ENCODE results near the gene TAAR6. TPM values are rescaled to one million over a fixed set of nuclear protein-coding genes. Genes with fewer than 3 reads are reported as not detected.

The TAAR6 gene
- polyA plus RNA-seq, 1 donor (not counting 4 experiments of a cell fraction or from before 2014, with no cell fraction given) = not detected

GRCh38 chr6:132584698-132585097, 14.6 kb downstream of the TAAR6 start:
- H3K9ac ChIP-seq (ENCODE audit: control insufficient read depth, extremely low read depth, insufficient read depth, low read length) = no peak overlapping the region
- FAIRE-seq = no peak
- H3K9me1 ChIP-seq (ENCODE audit: control insufficient read depth, extremely low read depth, insufficient read depth, low read length) = no peaks in the 10 kb centered on the region
- H3K4me1 ChIP-seq (ENCODE audit: control insufficient read depth, extremely low read depth, insufficient read depth, low read length) = no peaks in the 10 kb centered on the region
- H3K27ac ChIP-seq (ENCODE audit: control insufficient read depth, insufficient read depth, low read length) = no peak overlapping the region
- DNase-seq (ENCODE audit: low read depth, low spot score) = no peak
- no peaks in the 10 kb centered on the region for H4K20me1 ChIP-seq (ENCODE audit: control insufficient read depth, extremely low read depth, insufficient read depth, low read length)
- H3K36me3 ChIP-seq (ENCODE audit: control insufficient read depth in 2 of 2, extremely low read depth in 1 of 2, insufficient read depth in 2 of 2, low read length in 2 of 2) = no peaks in the 10 kb centered on the region
- H3K27me3 ChIP-seq (ENCODE audit: control insufficient read depth, extremely low read depth, insufficient read depth, low read length) = peaks cover 2% of the 10 kb centered on the region
- no peaks in the 10 kb centered on the region for H3K9me3 ChIP-seq (ENCODE audit: control insufficient read depth, low read depth, low read length)
- TF ChIP-seq CTCF (optimal IDR thresholded peaks at IDR 0.05 in 1 of 3, IDR thresholded peaks at IDR 0.05 in 1 of 3, conservative IDR thresholded peaks at IDR 0.05 in 1 of 3; ENCODE audit: extremely low read depth in 1 of 3, insufficient read depth in 2 of 3, low read length in 3 of 3) = no peak
- TF ChIP-seq EZH2 (IDR thresholded peaks at IDR 0.05; ENCODE audit: low read length) = no peak
- no peaks in the 10 kb centered on the region for H3K79me2 ChIP-seq (ENCODE audit: control insufficient read depth, insufficient read depth, low read length)
- no peak overlapping the region for H2AFZ ChIP-seq (ENCODE audit: control insufficient read depth, low read length)
- dilution Hi-C loops (cut with MboI; ENCODE audit: extremely low pct_ligation_motif_present, low sequenced_read_pairs) = no loop called here
- H3K4me2 ChIP-seq (ENCODE audit: control insufficient read depth, extremely low read depth, insufficient read depth, low read depth, low read length) = no peak overlapping the region
- H3K4me3 ChIP-seq (ENCODE audit: control insufficient read depth in 2 of 3, extremely low read depth in 1 of 3, insufficient read depth in 2 of 3, low read depth in 1 of 3, low read length in 3 of 3) = no peak overlapping the region

- TF ChIP-seq EZH2 (IDR thresholded peaks at IDR 0.05; ENCODE audit: low read length) = no peak
- TF ChIP-seq CTCF (optimal IDR thresholded peaks at IDR 0.05 in 1 of 3, IDR thresholded peaks at IDR 0.05 in 1 of 3, conservative IDR thresholded peaks at IDR 0.05 in 1 of 3; ENCODE audit: extremely low read depth in 1 of 3, insufficient read depth in 2 of 3, low read length in 3 of 3) = no peak
- peaks cover 2% of the 10 kb centered on the region for H3K27me3 ChIP-seq (ENCODE audit: control insufficient read depth, extremely low read depth, insufficient read depth, low read length)
- H4K20me1 ChIP-seq (ENCODE audit: control insufficient read depth, extremely low read depth, insufficient read depth, low read length) = no peaks in the 10 kb centered on the region
- H3K4me3 ChIP-seq (ENCODE audit: control insufficient read depth in 2 of 3, extremely low read depth in 1 of 3, insufficient read depth in 2 of 3, low read depth in 1 of 3, low read length in 3 of 3) = no peak overlapping the region
- FAIRE-seq = no peak
- H3K4me2 ChIP-seq (ENCODE audit: control insufficient read depth, extremely low read depth, insufficient read depth, low read depth, low read length) = no peak overlapping the region
- no peak overlapping the region for H3K9ac ChIP-seq (ENCODE audit: control insufficient read depth, extremely low read depth, insufficient read depth, low read length)
- DNase-seq (ENCODE audit: low read depth, low spot score) = no peak
- no peak overlapping the region for H3K27ac ChIP-seq (ENCODE audit: control insufficient read depth, insufficient read depth, low read length)
- no peaks in the 10 kb centered on the region for H3K4me1 ChIP-seq (ENCODE audit: control insufficient read depth, extremely low read depth, insufficient read depth, low read length)
- no peak overlapping the region for H2AFZ ChIP-seq (ENCODE audit: control insufficient read depth, low read length)
- dilution Hi-C loops (cut with MboI; ENCODE audit: extremely low pct_ligation_motif_present, low sequenced_read_pairs) = no loop called here
- H3K9me3 ChIP-seq (ENCODE audit: control insufficient read depth, low read depth, low read length) = no peaks in the 10 kb centered on the region
- no peaks in the 10 kb centered on the region for H3K79me2 ChIP-seq (ENCODE audit: control insufficient read depth, insufficient read depth, low read length)
- no peaks in the 10 kb centered on the region for H3K36me3 ChIP-seq (ENCODE audit: control insufficient read depth in 2 of 2, extremely low read depth in 1 of 2, insufficient read depth in 2 of 2, low read length in 2 of 2)
- no peaks in the 10 kb centered on the region for H3K9me1 ChIP-seq (ENCODE audit: control insufficient read depth, extremely low read depth, insufficient read depth, low read length)
Measured at GRCh38 chr6:132587424-132587823, 17.3 kb downstream of the TAAR6 start.
